Eye (tissue), 1 donor: Measurements from ENCODE around the gene C5orf46.
"Not testable (repeated sequence)": the region's sequence is repeated elsewhere in the genome, so short reads cannot be mapped to it uniquely, and the experiment has no call there.

Source experiments
- DNase-seq: peaks from one replicate; pipeline ENCODE4 v3.0.0-alpha.2; 2015

C5orf46 gene

GRCh38 chr5:147906326-147907095 lies at the start of gene C5orf46:
TSS of gene C5orf46 (minus strand) at chr5:147906538. CDS start at chr5:147906501, 37 bp downstream.
- DNase-seq = peak; percentile 24

DNA sequence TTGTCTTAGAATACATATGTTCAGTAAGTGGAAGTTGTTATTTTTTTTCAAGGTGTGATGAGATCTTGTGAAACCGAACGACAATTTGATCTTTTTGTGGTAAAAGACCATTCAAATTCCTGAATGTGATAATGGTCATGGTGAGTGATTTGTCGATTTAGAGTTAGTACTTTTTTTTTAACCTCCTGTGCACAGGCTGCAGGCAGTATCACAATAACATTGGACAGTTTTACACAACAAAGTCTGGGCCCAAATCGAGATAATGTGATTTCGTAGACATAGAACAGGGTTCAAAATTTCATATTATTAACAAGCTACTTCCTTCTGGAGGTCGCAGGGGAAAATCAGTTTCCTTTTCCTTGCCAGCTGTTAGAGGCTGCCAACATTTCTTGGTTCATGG lies 48.6 kb upstream of the C5orf46 start:
- no peak for DNase-seq

GRCh38 chr5:147949711-147950573 lies 43.6 kb upstream of the C5orf46 start:
- peak; percentile 69 for DNase-seq

GRCh38 chr5:147946658-147947274 lies 40.4 kb upstream of the C5orf46 start:
- DNase-seq = not testable (repeated sequence)

DNA sequence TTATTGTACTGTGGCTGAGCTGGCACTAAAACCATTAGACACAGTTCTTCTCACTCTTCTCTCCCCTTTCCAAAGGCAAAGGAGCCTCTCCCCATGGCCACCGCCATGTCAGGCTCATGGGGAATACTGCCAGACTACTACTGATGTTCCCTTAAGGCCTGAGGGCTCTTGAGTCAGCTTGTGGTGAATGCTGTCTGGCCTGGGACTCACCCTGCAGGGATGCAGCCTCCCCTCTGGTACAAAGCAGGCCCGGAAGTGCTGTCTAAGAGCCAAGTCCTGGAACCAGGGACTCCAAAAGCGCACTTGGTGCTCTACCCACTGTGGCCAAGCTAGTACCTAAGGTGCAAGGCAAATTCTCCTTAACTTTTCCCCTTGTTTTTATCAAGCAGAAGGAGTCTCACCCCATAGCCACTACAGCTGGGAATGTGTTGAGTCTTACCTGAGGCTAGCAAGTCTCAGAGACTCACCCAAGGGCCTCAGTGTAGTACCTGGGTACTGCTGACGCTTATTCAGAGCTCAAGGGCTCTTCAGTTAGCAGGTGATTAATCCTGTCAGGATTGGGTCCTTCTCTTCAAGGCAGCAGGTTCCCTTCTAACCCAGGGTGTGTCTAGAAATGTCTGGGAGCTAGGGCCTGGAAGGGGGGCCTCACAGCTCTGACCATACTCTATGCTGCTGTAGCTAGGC lies 33.2 kb upstream of the C5orf46 start:
- no peak for DNase-seq

GRCh38 chr5:147935032-147935431 lies 28.7 kb upstream of the C5orf46 start:
- peak; percentile 60 for DNase-seq

DNA sequence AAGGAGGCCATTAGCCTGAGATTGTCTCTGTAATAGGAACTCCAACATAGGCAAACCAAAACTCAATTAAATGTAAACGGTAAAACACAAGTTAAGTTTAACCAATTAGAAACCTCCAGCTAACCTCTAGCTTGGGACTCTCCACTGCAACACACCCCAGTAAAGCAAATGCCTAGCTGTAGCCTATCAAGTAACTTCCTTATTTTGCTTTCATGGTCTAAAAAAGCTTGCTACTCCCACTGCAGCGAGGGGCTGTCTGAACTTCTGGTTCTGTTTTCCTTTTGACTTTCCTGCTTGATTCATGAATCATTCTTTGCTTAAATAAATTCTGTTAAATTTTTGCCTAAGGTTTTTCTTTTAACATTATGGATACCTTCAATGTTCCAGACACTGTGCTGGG lies 24.4 kb upstream of the C5orf46 start:
- DNase-seq = no peak

GRCh38 chr5:147927901-147928300 lies 21.6 kb upstream of the C5orf46 start:
- DNase-seq = no peak

DNA sequence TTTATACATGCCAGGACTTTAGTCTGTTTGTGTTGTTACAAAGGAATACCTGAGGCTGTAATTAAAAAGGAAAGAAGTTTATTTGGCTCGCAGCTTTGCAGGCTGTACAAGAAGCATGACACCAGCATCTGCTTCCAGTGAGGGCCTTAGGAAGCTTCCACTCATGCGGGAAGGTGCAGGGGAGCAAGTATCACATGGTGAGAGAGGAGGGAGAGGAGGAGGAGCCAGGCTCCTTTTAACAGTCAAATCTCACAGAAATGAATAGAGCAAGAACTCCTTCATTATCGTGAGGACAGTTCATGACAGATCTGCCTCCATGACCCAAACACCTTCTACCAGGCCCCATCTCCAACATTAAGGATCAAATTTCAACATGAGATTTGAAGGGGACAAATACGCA lies 18.7 kb upstream of the C5orf46 start:
- DNase-seq = peak; percentile 17

DNA sequence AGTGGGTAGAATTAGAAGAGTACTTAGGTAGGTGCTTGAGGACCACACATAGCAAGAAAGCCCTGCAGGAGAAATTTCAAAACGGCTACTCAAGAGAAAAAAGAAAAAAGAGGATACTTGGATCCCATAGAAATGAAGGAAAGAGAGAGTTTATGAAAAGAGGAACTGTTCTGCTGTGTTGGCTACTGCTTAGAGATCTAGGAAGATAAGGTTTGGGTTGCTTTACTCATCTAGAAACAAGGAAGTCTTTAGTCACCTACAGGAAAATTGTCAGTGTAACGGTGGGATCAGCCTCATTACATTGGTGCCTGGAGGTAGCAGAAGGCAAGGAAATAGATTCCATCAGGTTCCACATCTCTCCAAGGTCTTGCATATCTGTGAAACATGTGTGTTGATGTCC lies 14.8 kb upstream of the C5orf46 start:
- DNase-seq = no peak

GRCh38 chr5:147920420-147921030 lies 14.2 kb upstream of the C5orf46 start:
- DNase-seq = no peak

DNA sequence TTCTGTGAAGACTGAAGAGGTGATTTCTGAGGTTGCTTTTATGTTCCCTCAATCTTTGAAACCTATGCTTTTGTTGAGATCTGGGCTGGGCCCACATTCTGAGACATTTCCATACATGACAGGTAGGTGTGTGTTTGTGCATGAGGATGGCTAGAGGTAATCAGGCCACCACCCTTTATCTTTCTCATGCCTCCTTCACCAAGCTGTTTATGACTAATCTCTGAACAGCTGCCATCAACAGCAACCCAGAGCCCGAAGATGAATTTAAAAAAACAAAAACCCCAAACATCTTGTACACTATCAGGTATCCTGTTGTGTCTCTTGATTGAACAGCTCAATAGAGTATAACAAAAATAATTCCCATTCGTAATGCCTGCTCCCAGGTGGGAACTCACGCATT lies 12.6 kb upstream of the C5orf46 start:
- no peak for DNase-seq

DNA sequence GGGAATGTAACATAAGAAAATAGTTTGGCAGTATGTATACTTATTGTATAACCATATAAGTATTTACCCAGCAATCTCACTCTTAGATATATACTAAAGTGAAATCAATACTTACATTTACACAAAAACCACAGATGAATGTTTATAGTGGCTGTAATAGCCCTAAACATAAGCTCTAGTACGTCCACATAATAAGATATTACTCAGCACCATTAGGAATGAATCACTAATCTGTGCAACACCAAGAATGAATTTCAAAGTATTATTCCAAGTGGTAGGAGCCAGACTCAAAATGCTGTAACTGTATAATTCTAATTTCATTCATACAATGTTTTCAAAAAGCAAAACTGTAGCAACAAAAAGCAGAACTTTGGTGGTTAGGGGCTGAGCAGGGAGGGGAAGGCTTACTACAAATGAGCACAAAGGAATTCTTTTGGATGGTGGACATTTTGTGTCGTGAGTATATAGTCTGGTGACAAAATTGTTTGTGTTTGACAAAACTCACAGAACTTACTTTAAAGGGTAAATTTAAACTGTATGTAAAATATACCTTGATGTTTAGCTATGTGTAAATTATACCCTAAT lies 11.9 kb upstream of the C5orf46 start:
- DNase-seq = no peak

- DNase-seq = no peak
These were observed 7.4 kb upstream of the C5orf46 start for GRCh38 chr5:147913786-147914185.

- no peak for DNase-seq
These were observed 5.7 kb upstream of the C5orf46 start for GRCh38 chr5:147912011-147912410.

GRCh38 chr5:147911427-147911826 lies 5.1 kb upstream of the C5orf46 start:
- no peak for DNase-seq

DNA sequence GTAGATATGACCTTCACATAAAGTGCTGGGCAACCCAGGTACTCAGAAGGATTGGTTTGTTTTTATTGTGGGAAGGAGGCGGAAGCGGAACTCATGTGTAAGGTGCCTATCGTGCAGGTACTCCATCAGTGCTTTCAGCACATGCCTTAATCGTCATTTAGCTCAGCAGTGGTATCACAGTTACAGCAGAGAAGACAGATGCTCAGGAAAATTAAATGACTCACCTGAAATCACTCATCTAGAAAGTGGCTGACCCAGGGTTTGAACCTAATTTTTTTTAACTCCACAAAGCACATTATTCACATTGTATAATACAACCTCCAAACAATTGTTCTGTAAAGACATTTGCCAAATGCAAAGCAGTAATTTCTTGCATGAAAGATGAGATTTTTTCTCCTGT lies 2.2 kb downstream of the C5orf46 start:
- no peak for DNase-seq

DNA sequence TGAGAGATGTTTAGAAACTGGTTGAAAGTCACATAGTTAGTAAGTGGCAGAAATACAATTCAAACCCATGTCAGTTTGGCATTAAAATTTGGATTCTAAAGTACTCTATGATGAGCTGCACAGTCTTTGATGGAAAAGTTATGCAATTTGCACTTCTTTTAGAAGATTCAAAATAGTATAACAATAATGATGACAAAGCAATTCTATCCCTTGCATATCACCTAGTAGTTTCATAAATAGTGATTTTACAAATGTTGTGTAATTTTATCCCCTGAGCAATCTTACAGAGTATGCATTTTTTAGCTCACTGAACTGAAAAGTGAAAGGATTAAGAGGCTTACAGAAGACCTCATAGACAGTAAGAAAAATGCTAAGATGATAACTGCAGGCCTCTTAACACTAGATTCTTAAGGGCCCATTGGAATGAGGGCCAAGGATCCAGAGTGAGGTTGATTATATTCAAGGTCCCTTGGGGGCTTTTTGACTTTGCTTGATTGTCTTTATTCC lies 3.7 kb downstream of the C5orf46 start:
- no peak for DNase-seq

DNA sequence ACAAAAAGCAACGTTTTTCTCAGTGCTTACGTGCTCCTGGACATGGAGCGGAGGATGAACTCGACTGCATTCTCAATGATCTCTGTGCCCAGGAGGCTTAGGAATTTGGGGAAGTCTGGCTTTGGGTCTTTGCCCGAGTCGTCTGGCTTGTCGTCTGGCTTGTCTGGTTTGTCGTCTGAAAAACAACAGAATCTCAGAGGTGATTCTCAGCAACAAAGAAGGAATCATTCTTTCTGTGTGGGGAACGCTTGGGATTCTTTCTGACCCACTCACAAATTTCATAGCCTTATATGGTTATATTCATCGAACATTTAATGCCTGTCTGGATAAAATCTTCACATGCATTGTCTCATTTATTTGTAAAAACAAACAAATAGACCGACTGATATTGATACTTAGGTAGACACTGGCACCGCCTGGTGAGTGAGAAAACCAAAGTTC lies 4.7 kb downstream of the C5orf46 start:
- DNase-seq = no peak

GRCh38 chr5:147898875-147899401 lies 7.4 kb downstream of the C5orf46 start:
- no peak for DNase-seq

- no peak for DNase-seq
These were observed 10.5 kb downstream of the C5orf46 start for GRCh38 chr5:147895864-147896263.

DNA sequence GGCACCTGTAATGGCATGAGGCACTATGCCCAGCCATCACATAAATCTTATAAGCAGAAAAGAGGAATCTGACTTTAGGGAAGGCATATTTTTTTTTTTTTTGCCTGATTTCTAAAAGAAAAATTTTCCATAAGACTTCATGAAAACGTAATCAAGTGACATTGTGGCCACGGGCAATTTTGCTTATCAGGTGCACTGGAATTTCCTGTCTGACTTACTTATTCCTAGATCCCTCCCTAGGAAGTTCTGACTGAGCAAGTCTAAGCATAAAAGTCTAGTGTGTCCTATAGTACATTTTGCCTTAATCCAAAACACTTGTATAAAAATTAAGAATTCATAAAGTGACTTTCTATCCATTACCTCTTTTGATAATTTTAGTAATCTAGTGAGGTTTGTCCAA lies 12.5 kb downstream of the C5orf46 start:
- DNase-seq = no peak
